Neural progenitor cell (in vitro differentiated cells): ENCODE measurements around the gene CGB1. TPM values are rescaled to one million over a fixed set of nuclear protein-coding genes. Genes with fewer than 3 reads are reported as not detected.
"Not testable (repeated sequence)": the region's sequence is repeated elsewhere in the genome, so short reads cannot be mapped to it uniquely, and the experiment has no call there.

ENCODE experiments used
- DNase-seq: peaks from one replicate; pipeline ENCODE4 v3.0.0-alpha.2; 2016; ENCODE audit warnings: low spot score
- H2AFZ ChIP-seq: fragments of 200-600 bp; sonication (generic); replicated peaks from 2 replicates; pipeline ENCODE4 v1.6.1; 2016; ENCODE audit warnings: antibody characterized with exemption
- H3F3A ChIP-seq: fragments of 200-600 bp; sonication (generic); 2 replicates; pipeline ENCODE4 v1.6.1; 2016; ENCODE audit warnings: antibody characterized with exemption, low read depth
- H3K27ac ChIP-seq: fragments of 200-600 bp; sonication (generic); 2 replicates; pipeline ENCODE4 v1.5.1; 2016; ENCODE audit warnings: mild to moderate bottlenecking
- H3K27me3 ChIP-seq: fragments of 200-600 bp; sonication (generic); 2 replicates; pipeline ENCODE4 v1.6.1; 2016; ENCODE audit warnings: mild to moderate bottlenecking, moderate library complexity
- H3K36me3 ChIP-seq: fragments of 200-600 bp; sonication (generic); 2 replicates; pipeline ENCODE4 v1.5.1; 2016
- H3K4me1 ChIP-seq: fragments of 200-600 bp; sonication (generic); 2 replicates; pipeline ENCODE4 v1.6.1; 2016; ENCODE audit warnings: mixed run types
- H3K4me2 ChIP-seq: fragments of 200-600 bp; sonication (generic); 2 replicates; pipeline ENCODE4 v1.6.1; 2016
- H3K4me3 ChIP-seq: fragments of 200-600 bp; sonication (generic); 2 replicates; pipeline ENCODE4 v1.5.1; 2016
- H3K79me2 ChIP-seq: fragments of 200-600 bp; sonication (generic); 2 replicates; pipeline ENCODE4 v1.6.1; 2016; ENCODE audit warnings: low read depth
- H3K9ac ChIP-seq: fragments of 200-600 bp; sonication (generic); 2 replicates; pipeline ENCODE4 v1.6.1; 2016
- H3K9me3 ChIP-seq: fragments of 200-600 bp; sonication (generic); 2 replicates; pipeline ENCODE4 v1.5.1; 2016; ENCODE audit warnings: low read depth
- H4K20me1 ChIP-seq: fragments of 200-600 bp; sonication (generic); 2 replicates; pipeline ENCODE4 v1.6.1; 2016; ENCODE audit warnings: low read depth
- H3K27ac Mint-ChIP-seq: 3 replicates; pipeline ENCODE4 v1.8.0; 2021; ENCODE audit warnings: mixed read lengths
- H3K27me3 Mint-ChIP-seq: 2 replicates; pipeline ENCODE4 v1.8.0; 2022; ENCODE audit warnings: low read depth, mild to moderate bottlenecking, inconsistent platforms, moderate library complexity, mixed read lengths; ENCODE audit not compliant: insufficient read depth
- H3K36me3 Mint-ChIP-seq: 3 replicates; pipeline ENCODE4 v1.8.0; 2021; ENCODE audit warnings: mixed read lengths
- H3K4me1 Mint-ChIP-seq: 3 replicates; pipeline ENCODE4 v1.8.0; 2021; ENCODE audit warnings: mixed read lengths
- H3K4me3 Mint-ChIP-seq: 3 replicates; pipeline ENCODE4 v1.8.0; 2021; ENCODE audit warnings: mild to moderate bottlenecking, moderate library complexity, mixed read lengths
- H3K9me3 Mint-ChIP-seq: 3 replicates; pipeline ENCODE4 v1.8.0; 2020; ENCODE audit warnings: mixed read lengths
- CTCF ChIP-seq: fragments of 200-600 bp; sonication (generic); IDR thresholded peaks from 2 replicates; pipeline ENCODE4 v1.5.1; 2017; ENCODE audit warnings: antibody characterized with exemption, mild to moderate bottlenecking
- total RNA-seq: library from RNA; depleted of rRNA; stranded (reverse); fragments of >200 nt; gene quantifications from 2 replicates; pipeline ENCODE4 v1.2.3, GENCODE V29; 2015; ENCODE audit warnings: low replicate concordance

CGB1 gene
- total RNA-seq, 1 donor from 2014 or later, result not detected

GRCh38 chr19:49031642-49032301, 4.9 kb downstream of the CGB1 start, which contains the start of gene CGB2:
CGB2 (plus strand) TSS chr19:49031890; CDS start chr19:49032096, 206 bp downstream.
- not testable (repeated sequence) for H3K79me2 ChIP-seq, H3K27me3 Mint-ChIP-seq, H4K20me1 ChIP-seq, H3K4me1 Mint-ChIP-seq, H3K36me3 ChIP-seq, H3K27ac Mint-ChIP-seq, H2AFZ ChIP-seq, H3K4me1 ChIP-seq, H3K9ac ChIP-seq, H3K4me2 ChIP-seq, H3K4me3 ChIP-seq, H3F3A ChIP-seq, H3K9me3 Mint-ChIP-seq, H3K27me3 ChIP-seq, H3K9me3 ChIP-seq, H3K27ac ChIP-seq, H3K36me3 Mint-ChIP-seq, H3K4me3 Mint-ChIP-seq
- TF ChIP-seq CTCF, result peak; percentile 54
- DNase-seq, result peak; percentile 50

- H3F3A ChIP-seq, H3K9me3 Mint-ChIP-seq, H3K27me3 Mint-ChIP-seq, H3K27ac Mint-ChIP-seq, H3K27ac ChIP-seq, H3K4me3 ChIP-seq, H3K4me3 Mint-ChIP-seq, H3K27me3 ChIP-seq, H3K79me2 ChIP-seq, H3K9me3 ChIP-seq, H4K20me1 ChIP-seq, H3K4me1 Mint-ChIP-seq, H3K36me3 ChIP-seq, H2AFZ ChIP-seq, H3K9ac ChIP-seq, H3K36me3 Mint-ChIP-seq, H3K4me1 ChIP-seq, DNase-seq, H3K4me2 ChIP-seq: not testable (repeated sequence)
Measured at GRCh38 chr19:49030323-49030722, 6.4 kb downstream of the CGB1 start.

- H3K9me3 ChIP-seq, H3K9ac ChIP-seq, H3K27me3 Mint-ChIP-seq, H3K4me2 ChIP-seq, H3K4me3 ChIP-seq, H3F3A ChIP-seq, H3K27me3 ChIP-seq, H3K9me3 Mint-ChIP-seq, H3K36me3 Mint-ChIP-seq, H3K79me2 ChIP-seq, H3K27ac Mint-ChIP-seq, H4K20me1 ChIP-seq, H3K4me3 Mint-ChIP-seq, H2AFZ ChIP-seq, H3K27ac ChIP-seq, H3K36me3 ChIP-seq, H3K4me1 ChIP-seq, DNase-seq, H3K4me1 Mint-ChIP-seq: not testable (repeated sequence)
Measured at GRCh38 chr19:49029749-49030148, 6.9 kb downstream of the CGB1 start.

GRCh38 chr19:49028686-49029085, 8.0 kb downstream of the CGB1 start:
- not testable (repeated sequence) for H3K9ac ChIP-seq, H3K4me1 ChIP-seq, H3K27me3 Mint-ChIP-seq, H3K4me3 Mint-ChIP-seq, H2AFZ ChIP-seq, H3K36me3 ChIP-seq, H3K27me3 ChIP-seq, H3K4me1 Mint-ChIP-seq, H3K9me3 Mint-ChIP-seq, H3K36me3 Mint-ChIP-seq, H3K4me3 ChIP-seq, H3K27ac Mint-ChIP-seq, H4K20me1 ChIP-seq, H3K79me2 ChIP-seq, H3K9me3 ChIP-seq, H3K4me2 ChIP-seq, DNase-seq, H3K27ac ChIP-seq, H3F3A ChIP-seq

- H3K9ac ChIP-seq, H3K4me3 Mint-ChIP-seq, DNase-seq, H3K36me3 ChIP-seq, H3K36me3 Mint-ChIP-seq, H3K4me1 ChIP-seq, H4K20me1 ChIP-seq, H3K4me2 ChIP-seq, H3K9me3 Mint-ChIP-seq, H3K27ac Mint-ChIP-seq, H3K9me3 ChIP-seq, H3F3A ChIP-seq, H3K27ac ChIP-seq, H3K4me3 ChIP-seq, H2AFZ ChIP-seq, H3K79me2 ChIP-seq, H3K4me1 Mint-ChIP-seq: not testable (repeated sequence)
- peaks cover 16% of the 10 kb centered on the region for H3K27me3 ChIP-seq
- peaks cover 11% of the 10 kb centered on the region for H3K27me3 Mint-ChIP-seq
Measured at GRCh38 chr19:49025599-49025998, 11.1 kb downstream of the CGB1 start.

GRCh38 chr19:49025088-49025487, 11.6 kb downstream of the CGB1 start:
- not testable (repeated sequence) for H3K27ac Mint-ChIP-seq, H3K4me3 Mint-ChIP-seq
- peaks cover 14% of the 10 kb centered on the region for H3K27me3 Mint-ChIP-seq

GRCh38 chr19:49024233-49024632, 12.5 kb downstream of the CGB1 start, which contains the start of gene CGB3:
CGB3 (minus strand) TSS chr19:49024333; CDS start chr19:49023971, 362 bp downstream.
- not testable (repeated sequence) for H3K9me3 ChIP-seq, H3K79me2 ChIP-seq, H3K4me3 Mint-ChIP-seq, H3K9ac ChIP-seq, H3K9me3 Mint-ChIP-seq, H4K20me1 ChIP-seq, H3K36me3 ChIP-seq, H3K27ac ChIP-seq, H3K4me2 ChIP-seq, H2AFZ ChIP-seq, H3K36me3 Mint-ChIP-seq, H3K4me1 ChIP-seq, DNase-seq, H3K4me3 ChIP-seq, H3F3A ChIP-seq, H3K27ac Mint-ChIP-seq
- Mint-ChIP-seq H3K27me3 (peaks cover 17% of the 10 kb centered on the region), H3K4me1 (peaks cover 17% of the 10 kb centered on the region)
- H3K27me3 ChIP-seq, result peaks cover 30% of the 10 kb centered on the region

More at GRCh38 chr19:49025088-49025487, 11.6 kb downstream of the CGB1 start:
- H3K36me3 Mint-ChIP-seq, H3K4me1 ChIP-seq, H3K4me2 ChIP-seq, H3K27ac ChIP-seq, DNase-seq, H3K9ac ChIP-seq, H3F3A ChIP-seq, H2AFZ ChIP-seq, H4K20me1 ChIP-seq, H3K36me3 ChIP-seq, H3K79me2 ChIP-seq, H3K9me3 Mint-ChIP-seq, H3K4me3 ChIP-seq, H3K9me3 ChIP-seq: not testable (repeated sequence)
- H3K27me3 ChIP-seq, result peaks cover 21% of the 10 kb centered on the region
- H3K4me1 Mint-ChIP-seq, result peaks cover 15% of the 10 kb centered on the region
